Raji (cell line): ENCODE data around the gene KRT10.

Source experiments
- POLR2A ChIP-seq: IDR thresholded peaks from 2 replicates; pipeline ENCODE4 v1.6.1; 2011; ENCODE audit warnings: low read depth, low read length, control low read depth; ENCODE audit not compliant: insufficient read depth

The KRT10 gene

GRCh38 chr17:40819528-40820125 is 2.8 kb downstream of the KRT10 start:
- TF ChIP-seq POLR2A = no peak

DNA sequence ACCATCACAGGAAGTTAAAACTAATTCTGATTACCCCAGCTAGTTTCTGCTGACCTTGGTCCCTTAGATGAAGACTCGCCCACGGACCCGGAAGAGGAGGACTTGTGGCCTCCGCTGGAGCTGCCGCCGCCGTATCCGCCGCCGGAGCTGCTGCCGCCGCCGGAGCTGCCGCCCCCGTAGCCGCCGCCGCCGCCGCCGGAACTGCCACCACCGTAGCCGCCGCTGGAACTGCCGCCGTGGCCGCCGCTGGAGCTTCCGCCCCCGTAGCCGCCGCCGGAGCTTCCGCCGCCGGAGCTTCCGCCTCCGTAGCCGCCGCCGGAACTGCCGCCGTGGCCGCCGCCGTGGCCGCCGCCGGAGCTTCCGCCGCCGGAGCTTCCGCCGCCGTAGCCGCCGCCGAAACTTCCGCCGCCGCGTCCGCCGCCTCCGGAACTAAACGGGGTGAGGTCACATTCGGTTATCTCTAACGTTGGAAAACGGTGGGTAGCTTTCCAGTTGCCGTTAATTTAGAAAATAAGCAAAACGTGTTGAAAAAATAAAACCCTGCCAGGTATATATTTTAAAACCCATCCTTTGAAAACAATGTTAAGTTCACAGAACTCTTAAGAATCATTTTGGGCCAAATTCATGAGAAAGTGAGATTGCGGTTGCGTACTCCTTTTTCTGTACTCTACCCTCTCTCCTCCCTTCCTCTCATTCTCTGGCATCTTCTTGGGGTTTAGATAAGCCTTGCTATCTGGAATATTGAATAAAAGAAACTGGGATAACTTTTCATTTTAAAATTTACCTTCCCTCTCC is 3.5 kb downstream of the KRT10 start:
- peak; percentile 45 for TF ChIP-seq POLR2A

DNA sequence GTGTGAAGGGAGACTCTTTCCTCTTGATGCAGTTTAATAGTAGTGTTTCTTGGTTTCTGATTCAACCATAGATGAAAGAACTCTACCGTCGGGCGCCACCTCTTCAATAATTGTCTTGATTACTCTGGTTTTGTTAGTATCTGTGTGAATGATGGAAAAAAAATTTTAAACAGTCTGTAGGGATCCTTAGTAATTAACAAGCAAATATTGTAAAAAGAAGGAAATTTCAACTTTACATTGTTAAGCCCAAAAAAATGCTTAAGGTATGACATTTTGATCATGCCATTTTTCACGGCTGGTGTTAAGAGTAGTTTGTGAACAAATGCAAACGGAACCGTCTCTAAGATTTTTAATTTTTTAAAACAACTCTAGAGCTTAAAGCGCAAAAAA is 4.1 kb downstream of the KRT10 start:
- no peak for TF ChIP-seq POLR2A

DNA sequence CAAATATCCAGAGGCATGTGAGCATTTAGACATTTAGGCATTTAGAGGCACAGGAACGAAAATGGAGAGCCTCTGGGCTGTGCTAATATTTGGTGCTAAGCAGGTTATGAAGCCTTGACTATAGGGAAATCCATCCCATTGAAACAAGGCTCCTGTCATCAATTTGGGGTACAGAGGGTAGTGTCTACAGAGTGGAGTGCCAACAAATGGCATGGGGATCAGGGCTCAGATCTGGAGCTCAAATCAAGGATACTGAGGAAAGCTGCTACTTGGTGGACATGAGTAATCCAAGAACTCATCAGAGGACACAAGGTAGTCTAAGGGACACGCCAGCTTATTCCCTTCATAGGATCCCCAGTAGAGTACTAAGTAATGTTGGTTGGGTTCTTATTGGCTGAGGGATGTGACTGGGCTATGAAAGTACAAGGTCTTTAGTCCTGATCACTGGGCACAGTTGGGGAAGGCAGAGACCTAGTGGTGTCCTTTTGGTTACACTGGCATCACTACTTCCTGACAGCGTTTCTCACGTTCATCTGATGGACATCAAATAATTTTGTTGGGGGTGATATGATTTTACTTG is 5.2 kb downstream of the KRT10 start:
- TF ChIP-seq POLR2A = 0 out of 2 replicates have a peak, but pooled peaks have one; percentile 16

GRCh38 chr17:40816569-40816968 is 5.8 kb downstream of the KRT10 start:
- no peak for TF ChIP-seq POLR2A

DNA sequence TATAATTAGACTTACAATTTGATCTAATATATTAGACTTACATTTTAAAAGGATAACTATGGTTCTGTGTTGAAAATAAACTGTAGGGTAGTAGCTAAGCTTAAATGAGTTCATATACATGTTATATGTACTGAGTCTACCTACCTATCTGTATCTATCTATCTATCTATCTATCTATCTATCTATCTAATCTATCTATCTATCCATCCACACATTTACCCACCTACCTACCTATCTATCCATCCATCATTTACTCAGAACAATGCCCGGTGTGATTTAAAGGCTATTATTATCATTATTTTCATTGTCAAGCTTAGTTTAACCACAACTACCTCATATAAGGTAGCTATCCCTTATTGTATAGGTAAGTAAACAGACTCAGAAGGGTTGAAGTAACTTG is 7.0 kb downstream of the KRT10 start:
- no peak for TF ChIP-seq POLR2A

- TF ChIP-seq POLR2A = no peak
These were observed 8.6 kb downstream of the KRT10 start for GRCh38 chr17:40813804-40814203.

GRCh38 chr17:40812639-40813038 is 9.8 kb downstream of the KRT10 start:
- TF ChIP-seq POLR2A = no peak

- no peak for TF ChIP-seq POLR2A
These were observed 11.9 kb downstream of the KRT10 start for GRCh38 chr17:40810494-40810893.

DNA sequence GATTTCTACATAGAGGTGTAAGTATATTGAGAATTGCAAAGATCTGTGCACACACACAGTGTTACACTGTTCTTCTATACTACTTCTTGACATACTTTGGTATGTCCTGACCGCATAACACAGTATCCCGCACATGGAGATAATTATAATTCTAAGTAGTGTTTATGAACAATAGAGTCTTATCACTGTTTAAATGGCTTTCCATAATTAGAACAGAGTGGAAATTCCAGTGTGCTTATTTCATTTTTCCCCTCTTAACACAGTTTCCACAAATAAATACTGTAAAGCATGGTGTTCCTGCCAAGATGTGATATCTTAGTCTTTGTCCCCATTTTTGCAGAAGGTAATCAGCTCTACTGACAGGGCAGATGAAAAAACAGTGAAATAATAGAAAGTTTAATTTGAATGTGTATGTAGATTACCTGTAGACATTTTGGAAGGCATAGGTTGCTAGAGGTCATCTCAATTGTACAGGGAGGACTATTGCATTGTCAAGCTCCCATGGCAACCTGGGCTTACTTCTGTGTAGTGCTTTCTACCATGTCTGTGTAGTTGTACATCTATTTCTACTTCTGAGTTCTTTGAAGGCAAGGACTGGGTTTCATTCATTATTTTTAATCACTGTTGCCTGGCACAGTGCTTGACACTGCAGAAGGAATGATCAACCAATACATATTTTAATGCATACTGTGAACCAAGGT is 12.5 kb downstream of the KRT10 start:
- no peak for TF ChIP-seq POLR2A

DNA sequence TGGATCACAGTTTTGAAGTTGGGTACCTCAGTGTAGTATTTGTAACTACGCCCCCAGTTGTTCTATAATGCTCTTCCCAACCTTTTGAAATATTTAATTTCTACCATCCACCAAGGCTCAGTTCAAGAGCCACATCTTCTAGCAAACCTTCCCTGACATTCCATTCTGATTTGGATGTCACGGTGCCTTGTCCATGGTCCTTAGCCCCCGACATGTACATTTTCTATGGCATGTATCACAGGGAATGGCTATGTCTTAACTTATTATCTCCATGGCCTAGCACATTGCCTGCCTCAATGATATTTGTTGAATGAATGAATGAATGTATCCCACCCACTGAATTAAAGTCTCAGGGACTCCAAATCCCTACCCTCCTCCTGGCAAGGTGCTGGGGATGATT is 16.3 kb downstream of the KRT10 start:
- TF ChIP-seq POLR2A = no peak

DNA sequence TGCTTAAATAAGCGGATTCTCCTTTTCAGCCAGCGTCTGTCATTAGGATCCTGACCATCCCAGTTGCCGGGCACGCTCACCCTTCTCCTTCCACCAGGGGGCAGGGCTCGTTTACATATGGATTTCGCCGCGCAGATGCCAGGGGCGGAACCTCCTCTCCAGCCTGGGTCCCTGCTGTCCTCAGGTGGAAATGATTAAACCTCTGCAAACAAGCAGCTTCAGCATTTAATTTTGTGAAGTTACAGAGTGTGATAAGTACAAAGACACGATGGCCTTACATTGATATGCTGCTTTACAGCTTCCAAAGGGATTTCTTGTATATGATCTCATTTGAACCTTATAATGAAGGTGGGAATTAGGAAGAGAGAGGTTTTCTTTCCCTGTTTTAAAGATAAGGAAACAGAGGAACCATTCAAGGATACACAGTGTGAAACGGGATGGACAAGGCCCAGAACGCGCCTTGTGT is 18.8 kb downstream of the KRT10 start:
- TF ChIP-seq POLR2A = no peak

GRCh38 chr17:40801157-40801556 is 21.3 kb downstream of the KRT10 start:
- no peak for TF ChIP-seq POLR2A

DNA sequence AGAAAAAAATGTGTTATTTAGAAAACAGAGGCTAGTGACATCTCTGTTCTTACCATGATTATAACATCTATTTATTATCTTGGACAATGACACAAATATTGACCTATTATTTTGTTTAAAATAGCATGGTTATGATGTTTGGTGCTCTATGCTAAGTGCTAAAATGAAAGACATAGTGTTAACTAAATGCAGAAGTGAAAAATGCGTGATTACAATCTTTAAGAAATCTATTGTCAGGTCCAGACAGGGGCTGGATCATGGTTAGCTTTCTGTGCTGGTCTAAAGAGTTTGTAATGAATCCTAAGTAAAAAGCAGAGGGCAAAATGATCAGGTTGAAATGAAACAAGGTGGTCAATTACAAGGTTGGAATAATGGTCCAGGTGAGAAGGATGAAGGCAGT is 22.0 kb downstream of the KRT10 start:
- TF ChIP-seq POLR2A = no peak

- no peak for TF ChIP-seq POLR2A
These were observed 22.6 kb downstream of the KRT10 start, which contains the start of gene KRT28 for GRCh38 chr17:40799859-40800258. Gene KRT28 (minus strand): TSS chr17:40799959. CDS start chr17:40799893, 66 bp downstream.
